Measurements from ENCODE around the gene TMX1.

TMX1 gene

GRCh38 chr14:51242545-51243490 lies 2.8 kb downstream of the TMX1 start:
- DNase-seq: peak in 2 of 56 donors; percentile 2 to 11

DNA sequence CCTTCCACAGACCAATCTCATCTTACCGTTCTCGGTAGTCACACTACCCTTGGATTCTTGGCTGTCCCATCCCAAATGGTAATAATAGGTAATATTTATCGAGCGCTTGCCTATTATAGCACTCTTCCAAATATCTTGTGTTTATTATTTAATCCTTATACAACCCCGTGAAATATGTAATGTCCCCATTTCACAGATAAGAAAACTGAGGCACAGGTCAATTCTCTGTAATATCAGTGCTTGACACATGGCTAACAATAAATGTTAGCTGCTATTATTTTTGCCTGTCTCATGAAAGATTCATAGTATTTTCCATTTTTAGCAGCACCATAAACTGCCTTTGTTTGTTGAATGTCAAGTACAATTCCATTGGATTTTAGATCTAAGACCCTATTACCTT lies 4.5 kb downstream of the TMX1 start:
- DNase-seq: no peak

- no peak for DNase-seq
Measured at GRCh38 chr14:51246032-51246431, 6.0 kb downstream of the TMX1 start.

GRCh38 chr14:51248016-51248987 lies 8.3 kb downstream of the TMX1 start:
- peak in 2 of 56 donors; percentile 7 to 16 for DNase-seq

DNA sequence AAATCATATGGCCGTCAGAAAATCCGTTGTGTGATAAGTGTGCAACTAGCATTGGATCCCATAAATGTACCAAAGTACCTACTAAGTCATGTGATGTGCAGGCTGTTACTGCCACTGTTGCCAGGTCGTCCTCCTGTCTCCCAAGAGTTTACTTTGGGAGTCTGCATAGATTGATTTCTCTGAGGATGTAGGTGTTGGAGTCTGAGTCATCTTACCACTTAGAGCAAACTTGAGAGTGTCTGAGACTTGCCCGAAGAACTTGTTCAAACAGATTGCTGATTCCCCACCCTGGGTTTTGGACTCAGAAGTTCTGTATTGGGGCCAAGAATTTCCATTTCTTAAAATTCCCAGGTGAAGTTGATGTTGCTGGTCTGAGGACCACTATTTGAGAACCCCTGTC lies 11.4 kb downstream of the TMX1 start:
- DNase-seq: no peak

GRCh38 chr14:51253880-51254279 lies 13.8 kb downstream of the TMX1 start:
- DNase-seq: no peak

GRCh38 chr14:51258280-51258679 lies 18.2 kb downstream of the TMX1 start:
- no peak for DNase-seq

- no peak for DNase-seq
Measured at GRCh38 chr14:51258788-51259187, 18.7 kb downstream of the TMX1 start.

DNA sequence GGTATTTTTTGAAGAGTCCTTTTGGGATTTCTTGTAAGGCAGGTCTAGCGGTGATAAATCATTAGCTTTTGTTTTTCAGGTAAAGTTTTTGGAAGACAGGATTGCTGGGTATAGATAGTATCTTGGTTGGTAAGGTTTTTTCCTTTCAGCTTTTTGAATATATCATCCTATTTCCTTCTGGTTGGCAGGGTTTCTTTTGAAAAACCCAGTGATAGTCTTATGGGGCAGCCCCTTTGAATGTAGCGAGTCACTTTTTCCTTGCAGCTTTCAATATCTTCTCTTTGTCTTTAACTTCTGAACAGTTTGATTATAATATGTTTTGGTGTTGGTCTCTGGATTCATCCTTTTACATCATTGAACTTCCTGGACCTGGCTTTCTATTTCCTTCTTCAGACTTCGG lies 20.2 kb downstream of the TMX1 start:
- DNase-seq: no peak

DNA sequence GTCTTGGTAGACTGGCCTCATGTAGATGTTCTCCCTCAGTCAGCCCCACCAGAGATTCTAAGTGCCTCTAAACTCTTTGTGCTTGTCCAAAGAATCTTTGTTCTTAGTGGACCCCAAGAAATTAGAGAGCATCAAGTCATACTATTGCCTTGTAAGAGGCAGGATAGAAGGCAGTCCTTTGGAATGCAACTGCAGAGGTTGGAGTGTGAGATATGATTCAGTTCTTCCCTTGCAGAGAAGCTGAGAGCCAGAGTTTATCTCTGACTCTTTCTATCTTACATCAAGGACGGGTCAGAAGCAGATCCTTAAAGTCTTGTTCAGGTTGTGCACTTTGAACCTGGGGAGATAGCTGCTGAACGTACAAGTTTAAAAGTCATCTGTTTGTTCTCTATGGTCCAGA lies 21.1 kb downstream of the TMX1 start:
- DNase-seq: no peak

- no peak for DNase-seq
Measured at GRCh38 chr14:51262868-51263267, 22.8 kb downstream of the TMX1 start.

- no peak for DNase-seq
Measured at GRCh38 chr14:51269634-51270033, 29.6 kb downstream of the TMX1 start.

GRCh38 chr14:51276605-51277004 lies 36.6 kb downstream of the TMX1 start:
- no peak for DNase-seq

DNA sequence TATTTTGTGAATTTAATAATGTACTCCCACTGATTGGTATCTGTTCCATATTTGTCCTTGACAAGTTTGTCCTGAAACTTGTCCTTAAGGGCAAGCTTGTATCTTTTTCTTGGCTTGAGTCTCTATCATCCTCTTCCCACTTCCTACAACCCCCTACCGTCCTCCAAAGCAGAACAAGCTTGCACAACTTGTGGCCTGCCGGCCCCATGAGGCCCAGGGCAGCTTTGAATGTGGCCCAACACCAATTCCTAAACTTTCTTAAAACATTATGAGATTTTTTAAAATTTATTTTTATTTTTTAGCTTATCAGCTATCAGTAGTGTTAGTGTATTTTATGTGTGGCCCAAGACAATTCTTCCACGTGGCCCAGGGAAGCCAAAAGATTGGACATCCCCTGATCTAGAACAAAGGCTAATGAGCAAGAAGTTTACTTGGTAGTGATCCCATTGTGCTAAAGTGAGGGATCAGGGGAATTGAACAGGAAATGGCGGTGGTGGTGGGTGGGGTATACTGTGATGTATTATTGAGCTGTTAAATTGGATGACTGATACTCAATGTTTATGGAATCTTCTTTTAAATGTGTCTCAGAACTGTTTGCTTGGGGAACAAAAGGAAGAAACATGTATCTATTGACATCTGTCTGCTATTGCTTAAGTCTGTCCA lies 37.8 kb downstream of the TMX1 start:
- DNase-seq: no peak

DNA sequence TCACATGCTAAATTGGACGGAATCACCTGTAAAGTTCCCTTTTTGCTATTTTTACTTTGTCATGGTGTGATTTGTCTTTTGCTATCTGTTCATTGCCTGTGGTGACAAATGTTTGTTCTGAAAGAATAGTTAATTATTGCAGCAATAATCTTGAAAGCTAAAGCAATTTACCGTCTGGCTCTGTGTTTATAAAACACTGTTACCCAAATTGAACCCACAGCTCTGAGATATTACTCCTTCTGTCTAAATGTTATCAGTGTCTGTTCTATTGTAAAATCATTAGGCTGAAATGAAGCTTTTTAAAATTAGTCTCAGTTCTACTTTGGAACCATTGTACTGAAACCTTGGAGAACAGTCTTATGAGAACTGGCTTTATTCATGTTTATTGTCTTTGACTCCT lies 42.5 kb downstream of the TMX1 start:
- DNase-seq: no peak

DNA sequence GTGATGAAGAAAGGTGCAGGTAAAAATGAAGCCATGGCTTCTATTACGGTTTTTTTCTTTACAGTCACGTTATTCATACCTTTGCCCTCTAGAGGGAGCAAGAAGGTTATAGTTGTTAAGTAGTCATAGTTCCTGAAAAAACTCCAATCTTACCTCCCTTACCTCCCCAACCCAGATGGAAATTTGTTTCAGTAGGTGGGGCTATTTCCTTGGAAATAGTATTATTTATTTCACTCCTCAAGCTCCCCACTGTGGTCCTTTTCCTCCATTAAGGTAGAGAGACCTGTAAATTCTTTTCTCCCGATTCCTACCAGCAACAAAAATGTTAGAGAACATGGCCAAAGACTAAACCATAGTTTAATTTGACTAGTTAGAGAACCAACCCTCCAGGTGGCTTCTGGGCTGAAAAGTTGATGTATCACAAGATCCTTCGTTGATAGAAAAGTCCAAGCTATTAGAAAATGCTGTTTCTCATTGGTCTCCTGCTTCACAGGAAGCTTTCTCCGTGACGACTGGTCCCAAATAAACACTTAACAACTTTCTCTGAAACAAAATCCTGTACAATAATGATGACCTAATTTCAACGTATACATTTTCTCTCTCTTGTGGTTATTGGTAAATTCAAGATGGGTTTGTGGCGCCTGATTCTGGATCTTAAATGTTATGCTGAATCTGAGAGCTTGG lies 43.5 kb downstream of the TMX1 start:
- DNase-seq: peak in 1 of 56 donors; percentile 38

DNA sequence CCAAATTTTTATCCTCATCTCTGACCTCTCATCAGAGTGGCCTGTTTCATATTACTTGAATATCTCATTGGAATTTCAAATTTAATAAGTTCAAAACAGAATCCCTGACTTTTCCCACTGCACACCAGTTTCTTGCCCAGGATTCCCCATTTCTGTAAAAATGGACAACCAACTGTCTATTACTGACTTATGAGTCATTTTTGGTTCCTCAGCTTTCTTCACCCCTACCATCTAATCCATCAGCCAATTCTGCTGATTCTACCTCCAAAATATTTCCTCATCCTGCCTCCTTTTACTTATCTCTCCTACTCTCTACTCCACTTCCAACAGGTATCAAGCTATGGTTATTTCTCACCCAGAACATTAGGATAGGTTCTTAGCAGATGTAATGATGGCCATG lies 44.2 kb downstream of the TMX1 start:
- no peak for DNase-seq

DNA sequence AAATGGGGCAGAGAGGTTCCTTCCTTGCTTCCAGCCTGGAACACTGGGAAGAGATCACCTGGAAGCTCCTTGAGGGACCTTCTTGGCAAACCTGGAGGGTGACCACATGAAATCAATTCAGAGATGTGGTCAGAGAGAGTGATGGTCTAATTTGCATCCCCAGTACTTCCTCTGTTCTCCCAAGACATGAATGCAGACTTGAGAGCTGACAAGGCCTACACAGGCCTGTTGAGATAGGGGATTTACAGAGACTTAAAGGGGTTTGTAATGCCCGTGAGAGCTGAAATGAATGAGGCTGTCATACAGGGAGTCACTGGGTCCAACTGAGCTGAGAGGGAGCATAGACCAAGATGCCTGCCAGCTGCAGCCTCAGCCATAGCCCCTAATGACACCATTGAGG lies 45.1 kb downstream of the TMX1 start:
- DNase-seq: no peak

- no peak for DNase-seq
Measured at GRCh38 chr14:51289169-51289568, 49.1 kb downstream of the TMX1 start.

DNA sequence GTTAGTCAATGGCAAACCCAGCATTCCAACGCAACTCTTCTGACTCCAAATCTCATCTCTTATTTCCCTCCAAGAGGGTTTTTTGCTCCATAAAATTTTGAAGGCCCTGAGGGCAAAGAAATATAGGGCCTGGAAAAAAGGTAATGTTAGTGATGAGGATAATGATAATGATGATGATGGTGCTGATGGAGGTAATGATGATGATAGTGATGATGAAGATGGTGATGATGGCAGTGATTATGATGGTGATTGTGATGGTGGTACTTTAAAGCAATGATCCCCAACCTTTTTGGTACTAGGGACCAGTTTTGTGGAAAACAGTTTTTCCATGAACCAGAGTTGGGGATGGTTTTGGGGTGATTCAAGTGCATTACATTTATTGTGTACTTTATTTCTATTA lies 50.1 kb downstream of the TMX1 start:
- DNase-seq: no peak

DNA sequence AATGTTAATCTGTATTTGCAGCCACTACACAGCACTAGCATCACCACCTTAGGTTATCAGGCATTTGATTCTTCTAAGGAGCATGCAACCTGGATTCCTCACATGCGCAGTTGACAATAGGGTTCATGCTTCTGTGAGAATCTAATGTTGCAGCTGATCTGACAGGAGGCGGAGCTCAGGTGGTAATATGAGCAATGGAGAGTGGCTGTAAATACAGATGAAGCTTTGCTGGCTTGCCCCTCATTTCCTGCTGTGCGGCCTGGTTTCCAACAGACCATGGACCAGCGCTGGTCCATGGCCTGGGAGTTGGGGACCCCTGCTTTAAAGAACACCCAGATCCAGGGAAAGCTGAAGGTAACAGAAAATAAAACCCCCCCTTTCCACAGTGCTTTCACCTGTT lies 51.0 kb downstream of the TMX1 start:
- DNase-seq: no peak

All from amygdala (tissue), 56 donors.